H4 (cell line): ENCODE data around the gene TMEM107. TPM values are rescaled to one million over a fixed set of nuclear protein-coding genes. Genes with fewer than 3 reads are reported as not detected.
A peak's percentile ranks its signal among the peaks of the same experiment; 100 is the strongest.

Experiments
- DNase-seq: peaks from one replicate; pipeline ENCODE4 v3.0.0-alpha.2; 2015; ENCODE audit warnings: low spot score
- total RNA-seq: library from RNA; depleted of rRNA; stranded (reverse); fragments of >200 nt; shearing (Covaris generic); gene quantifications from 2 replicates; pipeline ENCODE4 v1.2.3, GENCODE V29; 2014

Gene TMEM107
- total RNA-seq, 1 experiment from 2014 or later: 13.3 TPM

DNA sequence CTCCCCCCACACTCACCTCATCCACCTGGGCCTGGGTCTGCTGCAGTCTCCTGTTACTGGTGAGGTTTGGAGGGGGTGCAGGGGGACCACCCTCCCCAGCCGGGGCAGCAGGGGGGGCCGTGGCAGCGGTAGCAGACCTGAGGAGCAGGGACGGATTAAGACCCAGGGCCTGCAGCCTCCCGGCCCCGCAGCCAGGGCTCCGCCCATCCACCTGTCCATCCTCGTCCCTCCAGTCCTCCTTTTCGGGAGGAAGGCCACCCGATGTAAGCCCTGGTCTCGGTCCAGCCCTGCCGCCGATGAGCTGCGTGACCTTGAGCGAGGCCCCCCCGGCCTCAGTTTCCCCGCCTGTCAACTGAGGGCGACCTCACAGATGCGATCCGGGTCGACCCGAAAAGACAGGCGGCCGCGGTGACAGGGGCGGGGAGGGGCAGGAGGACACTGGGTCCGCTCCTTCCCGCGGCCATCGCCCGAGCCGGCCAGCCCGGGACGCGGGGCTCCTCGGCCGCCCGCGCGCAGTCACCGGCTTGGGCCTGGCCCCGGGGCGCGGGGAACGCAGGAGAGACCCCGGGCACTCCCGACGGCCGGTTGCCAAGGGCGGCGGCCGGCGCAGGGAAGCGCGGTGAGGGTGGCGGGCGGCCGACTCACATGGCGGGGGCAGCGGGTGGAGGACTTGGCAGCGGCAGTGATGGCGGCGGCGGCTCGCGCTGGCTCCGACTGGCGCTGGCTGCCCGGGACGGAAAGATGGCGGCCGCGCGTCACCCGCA is 13.8 kb downstream of the TMEM107 start, which contains the start of gene VAMP2:
Gene VAMP2 (minus strand): TSS at position 716 of the 764 bp plus-strand sequence. CDS start 69 bp downstream, at position 647.
- DNase-seq: peak; percentile 35

DNA sequence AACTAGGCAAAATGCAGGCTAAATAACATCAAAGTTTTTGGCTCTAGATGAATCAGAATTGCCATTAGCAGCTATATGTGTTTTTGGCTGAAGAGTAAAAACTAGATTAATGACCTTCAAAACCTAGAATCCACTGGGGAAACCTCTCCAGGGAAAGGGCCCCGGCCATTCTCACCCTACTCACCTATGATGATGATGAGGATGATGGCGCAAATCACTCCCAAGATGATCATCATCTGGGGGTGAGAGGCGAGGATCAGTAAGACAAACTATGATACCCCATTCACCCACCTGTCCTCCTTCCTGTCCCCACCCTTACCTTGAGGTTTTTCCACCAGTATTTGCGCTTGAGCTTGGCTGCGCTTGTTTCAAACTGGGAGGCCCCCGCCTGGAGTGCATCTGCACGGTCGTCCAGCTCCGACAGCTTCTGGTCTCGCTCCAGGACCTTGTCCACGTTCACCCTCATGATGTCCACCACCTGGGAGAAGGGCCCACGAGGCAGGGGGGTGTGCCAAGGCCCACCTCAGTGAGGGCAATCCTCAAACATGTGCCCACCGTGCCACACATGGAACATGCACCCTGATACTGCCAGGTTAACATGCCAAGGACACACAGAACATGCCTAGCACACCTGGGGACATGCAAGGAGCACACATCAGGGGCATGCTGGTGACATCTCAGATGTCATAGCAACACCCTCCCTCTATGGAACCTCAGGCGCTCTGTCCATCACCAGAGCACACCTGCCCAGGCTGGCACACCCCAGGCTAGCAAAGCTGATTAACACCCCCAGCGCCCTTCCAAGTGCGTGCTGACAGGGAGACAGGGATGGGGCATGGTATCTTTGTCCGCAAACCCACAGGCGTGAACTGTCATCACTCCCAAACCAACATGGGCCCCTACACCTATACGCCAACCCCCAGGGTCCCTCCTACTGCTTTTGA is 14.6 kb downstream of the TMEM107 start:
- no peak for DNase-seq

DNA sequence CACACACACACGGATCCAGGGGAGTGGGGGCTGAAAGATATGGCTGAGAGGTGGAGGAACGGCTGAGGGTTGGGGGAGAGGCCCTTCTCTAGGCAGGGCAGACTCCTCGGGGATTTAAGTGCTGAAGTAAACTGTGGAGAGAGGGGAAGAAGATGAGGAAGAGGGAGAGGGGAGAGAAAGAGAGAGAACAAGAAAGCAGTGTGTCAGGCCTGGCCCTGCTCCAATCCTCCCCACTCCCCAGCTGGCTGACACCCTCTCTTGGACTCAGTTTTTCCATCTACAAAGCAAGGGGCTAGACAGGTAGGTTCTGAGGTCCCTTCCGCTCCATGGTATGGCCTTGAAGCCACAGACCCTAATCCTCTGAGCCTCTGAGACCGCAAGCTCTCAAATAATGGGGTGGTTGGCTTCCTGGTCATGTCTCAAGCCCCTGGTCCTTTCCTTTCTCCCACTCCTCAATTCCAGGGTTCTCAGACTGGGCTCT is 15.4 kb downstream of the TMEM107 start:
- DNase-seq: no peak

DNA sequence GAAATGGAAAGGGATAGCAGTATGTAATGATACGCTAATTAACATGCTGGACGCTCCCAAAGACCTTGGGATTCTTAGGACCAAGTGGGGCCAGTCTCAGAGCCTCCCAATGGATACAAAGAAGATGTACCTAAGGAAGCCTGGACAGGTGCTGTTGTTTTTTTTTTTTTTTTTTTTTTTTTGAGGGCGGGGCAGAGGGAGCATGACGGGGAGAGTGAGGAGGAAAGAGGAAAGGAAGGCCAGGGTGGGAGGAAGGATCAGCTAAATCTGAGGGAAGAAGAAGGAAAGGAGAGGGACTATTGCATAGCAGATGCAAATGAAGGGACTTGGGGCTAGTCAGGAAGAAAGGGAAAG is 16.0 kb downstream of the TMEM107 start:
- DNase-seq: no peak

GRCh38 chr17:8159459-8160223 is 16.5 kb downstream of the TMEM107 start:
- DNase-seq: no peak

DNA sequence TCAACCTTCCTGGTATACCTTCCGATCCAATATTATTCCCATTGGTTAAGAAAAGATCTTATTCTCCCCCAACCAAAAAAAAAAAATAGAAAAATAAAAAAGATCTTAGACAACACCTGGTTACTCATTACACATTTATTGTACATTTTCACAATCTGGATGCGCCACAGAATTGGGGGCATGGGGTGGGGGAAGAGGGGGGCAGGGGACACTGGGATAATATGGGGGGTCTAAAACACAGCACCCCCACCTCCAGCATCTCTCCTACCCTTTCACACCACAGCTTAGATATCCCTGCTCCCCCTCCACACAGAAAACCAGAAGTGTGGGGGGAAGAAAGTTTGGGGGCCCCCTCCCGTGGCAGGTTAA is 17.2 kb downstream of the TMEM107 start:
- DNase-seq: no peak

DNA sequence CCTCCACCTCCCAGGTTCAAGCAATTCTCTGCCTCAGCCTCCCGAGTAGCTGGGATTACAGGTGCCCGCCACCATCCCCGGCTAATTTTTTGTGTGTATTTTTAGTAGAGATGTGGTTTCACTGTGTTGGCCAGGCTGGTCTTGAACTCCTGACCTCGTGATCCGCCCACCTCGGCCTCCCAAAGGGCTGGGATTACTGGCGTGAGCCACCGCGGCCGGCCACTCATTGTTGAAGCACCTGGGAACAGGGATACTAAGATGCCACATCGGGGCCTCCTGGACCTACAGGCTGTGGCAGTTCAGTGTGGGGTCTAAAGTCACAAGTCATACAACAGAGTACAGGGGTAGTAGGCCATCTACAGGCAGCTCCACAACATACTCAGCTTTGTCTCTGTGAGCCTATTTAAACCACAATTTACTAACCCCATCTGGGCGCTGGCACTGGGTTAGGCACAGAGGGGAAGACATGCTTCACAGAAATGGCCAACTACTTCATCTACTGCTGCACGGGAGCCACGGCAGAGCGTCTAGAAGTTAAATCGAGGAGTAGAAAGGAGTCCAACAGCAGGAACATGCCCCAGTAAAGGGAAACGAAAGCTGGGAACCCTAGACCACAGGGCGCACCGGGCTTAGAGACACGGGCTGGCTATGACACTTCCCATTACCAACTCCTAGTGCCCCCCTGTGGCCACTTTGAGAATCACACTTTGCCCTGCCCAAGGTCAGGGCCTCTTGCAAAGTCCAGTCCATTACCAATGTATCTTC is 17.7 kb downstream of the TMEM107 start:
- peak; percentile 64 for DNase-seq

DNA sequence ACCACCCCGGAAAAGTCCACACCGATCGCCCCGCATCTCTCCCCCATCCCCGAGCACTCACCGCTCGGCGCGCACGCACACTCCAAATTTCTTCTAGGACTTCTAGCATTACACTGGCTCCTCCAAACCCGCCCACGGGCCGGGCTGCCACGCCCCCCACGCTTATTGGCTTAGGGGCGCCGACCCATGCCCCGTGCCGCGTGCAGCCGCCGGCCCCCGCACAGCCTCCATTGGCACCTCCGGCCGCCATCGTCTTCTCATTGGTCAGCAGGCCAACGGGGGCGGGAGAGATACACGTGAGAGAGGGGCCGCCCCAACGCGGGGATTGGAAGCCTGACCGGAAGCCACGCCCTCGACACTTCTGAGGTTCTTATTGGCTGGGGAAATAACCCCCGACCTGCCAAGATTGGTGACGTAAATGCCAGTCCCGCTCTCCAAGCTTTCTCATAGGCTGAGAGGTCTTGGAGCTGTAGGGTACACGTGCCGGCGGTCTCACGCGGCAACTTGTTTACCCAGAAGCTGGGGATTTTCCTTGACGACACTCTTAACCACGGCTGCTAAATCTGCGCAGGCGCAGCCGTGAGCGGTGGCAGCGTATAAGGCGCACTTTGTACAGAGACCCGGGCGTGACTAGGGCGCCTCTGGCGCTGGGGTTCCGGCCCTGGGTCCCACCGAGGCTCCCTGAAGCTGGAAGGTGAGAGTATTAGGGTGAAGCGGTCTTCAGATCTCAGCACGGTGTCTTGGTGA is 19.8 kb downstream of the TMEM107 start:
- peak; percentile 99 for DNase-seq

DNA sequence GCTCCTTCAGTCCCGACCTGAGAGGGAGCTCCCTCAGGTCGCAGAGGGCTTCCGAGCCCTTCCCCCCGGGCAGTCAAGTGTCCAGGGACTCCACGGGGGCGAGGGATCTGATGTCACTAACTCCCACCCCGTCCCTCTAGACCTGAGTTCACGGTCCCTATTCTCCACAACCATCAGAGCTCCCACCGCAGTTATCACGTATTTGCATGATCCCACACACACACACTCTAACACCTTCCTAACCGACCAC is 20.3 kb downstream of the TMEM107 start:
- DNase-seq: no peak

- no peak for DNase-seq
Observed at GRCh38 chr17:8155231-8155995, 20.8 kb downstream of the TMEM107 start.

DNA sequence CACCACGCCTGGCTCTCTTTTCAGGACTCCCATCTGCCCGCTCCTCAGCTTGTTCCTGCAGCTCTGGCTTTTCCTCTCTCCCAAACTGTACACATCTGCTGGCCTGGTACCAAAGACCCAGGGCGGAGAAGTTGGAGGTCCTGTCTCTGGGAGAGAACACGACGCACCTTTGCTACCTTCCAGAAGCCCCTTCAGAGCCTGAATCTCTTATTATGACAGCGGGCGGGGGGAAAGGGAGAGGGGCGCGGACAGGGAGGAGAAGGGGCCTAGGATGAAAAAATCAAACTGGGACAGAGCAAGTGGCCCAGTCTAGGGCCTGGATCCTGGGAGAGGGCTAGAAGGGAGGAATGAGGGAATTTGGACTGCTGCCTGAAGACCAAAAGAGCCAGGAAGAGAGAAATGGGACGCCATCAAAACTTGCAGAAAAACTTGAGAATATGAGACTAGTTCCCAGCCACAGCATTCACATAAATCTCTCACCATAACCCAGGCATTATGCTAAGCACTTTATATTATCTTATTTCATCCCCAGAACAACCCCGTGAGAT is 21.5 kb downstream of the TMEM107 start:
- no peak for DNase-seq

- DNase-seq: peak; percentile 92
Observed at GRCh38 chr17:8153957-8154607, 22.1 kb downstream of the TMEM107 start.

DNA sequence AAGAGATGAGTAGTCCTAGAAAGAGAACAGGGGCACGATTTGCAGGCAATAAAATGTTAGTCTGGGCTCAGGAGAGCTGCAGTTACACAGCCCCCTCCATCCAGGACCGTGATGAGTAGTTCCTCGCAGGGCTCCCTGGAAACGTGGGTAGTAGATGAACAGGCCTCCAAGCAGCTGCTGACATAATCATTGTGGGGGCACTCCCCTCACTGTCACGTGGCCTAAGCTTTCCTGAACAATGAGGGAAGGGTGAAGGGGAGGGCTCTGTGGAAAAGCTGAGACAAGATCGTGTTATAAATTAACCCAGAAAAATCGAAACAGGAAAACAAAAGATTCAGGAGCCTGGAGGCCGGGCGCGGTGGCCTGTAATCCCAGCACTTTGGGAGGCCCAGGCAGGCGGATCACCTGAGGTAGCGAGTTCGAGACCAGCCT is 22.6 kb downstream of the TMEM107 start:
- DNase-seq: peak; percentile 81

DNA sequence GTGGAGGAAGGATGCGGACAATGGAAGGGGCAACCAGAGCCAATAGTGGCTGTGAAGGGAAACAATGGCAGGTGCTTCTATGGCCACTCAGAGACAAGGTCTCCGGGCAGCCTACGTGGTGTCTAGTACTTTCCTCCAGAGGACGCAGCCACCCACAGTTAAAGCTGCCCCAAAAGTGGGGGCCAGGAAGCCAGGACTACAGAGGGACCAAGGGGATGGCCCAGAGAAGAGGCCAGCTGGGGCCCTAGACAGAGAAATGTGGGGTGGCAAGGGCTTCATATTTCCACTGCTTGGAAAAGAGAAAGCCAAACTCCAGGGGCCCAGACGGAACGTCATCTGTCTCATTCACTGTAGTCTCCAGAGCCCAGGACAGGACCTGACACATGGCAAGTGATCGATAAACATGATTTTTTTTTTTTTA is 23.1 kb downstream of the TMEM107 start:
- DNase-seq: no peak

- DNase-seq: peak; percentile 61
Observed at GRCh38 chr17:8152112-8152775, 23.9 kb downstream of the TMEM107 start, which contains the start of gene PER1. Gene PER1, minus strand, starts transcription at chr17:8152404. Its CDS starts 1,698 bp downstream, at chr17:8150706.

DNA sequence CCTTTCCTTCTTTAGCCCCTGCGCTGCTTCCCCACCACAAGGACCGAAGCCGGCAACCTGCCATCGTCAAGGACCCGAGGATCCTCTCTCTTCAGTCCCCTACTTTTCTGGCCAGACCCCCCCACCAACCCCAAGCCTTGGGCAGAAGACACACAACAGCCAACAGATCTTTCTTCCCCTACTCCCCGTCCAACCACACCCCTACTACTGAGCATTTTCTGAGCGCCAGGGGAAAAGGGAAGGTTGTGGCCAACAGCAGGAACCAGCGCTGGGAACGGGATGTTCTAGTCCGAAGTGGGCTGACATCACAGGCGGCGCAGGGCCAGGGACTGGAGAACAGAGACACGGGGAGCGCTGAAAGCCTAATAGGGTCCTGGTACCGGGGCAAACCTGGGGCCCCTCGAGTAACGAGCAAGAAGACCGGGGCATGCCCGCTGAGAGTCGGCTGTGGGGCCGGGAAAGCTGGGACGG is 24.5 kb downstream of the TMEM107 start:
- no peak for DNase-seq

DNA sequence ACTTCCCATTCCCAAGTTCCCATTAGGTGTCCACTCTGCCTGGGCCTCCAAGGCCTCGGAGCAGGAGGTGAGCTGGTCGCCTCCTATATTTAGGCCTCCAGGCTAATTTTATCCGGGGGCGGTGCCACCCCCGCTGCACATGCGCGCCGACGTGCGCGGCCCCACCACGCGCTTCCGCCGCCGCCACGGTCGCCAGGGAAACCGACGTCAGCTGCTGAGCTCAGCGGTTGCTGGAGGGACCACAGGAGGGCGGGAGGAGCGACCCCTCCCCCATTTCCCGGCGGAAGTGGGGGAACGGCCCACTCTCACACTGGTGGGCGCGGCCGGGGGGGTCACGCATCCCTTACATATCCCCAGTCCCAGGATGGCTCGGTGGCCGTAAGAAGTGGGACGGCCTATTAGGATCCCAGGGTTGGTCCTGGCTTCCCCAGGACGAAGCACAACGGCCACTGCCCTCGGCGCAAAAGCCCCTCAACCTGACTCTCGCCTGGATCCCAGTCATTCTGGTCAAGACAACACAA is 25.0 kb downstream of the TMEM107 start:
- peak; percentile 36 for DNase-seq
